HG02981 (cell line): Measurements from ENCODE around the gene MKNK2.
A peak's percentile ranks its signal among the peaks of the same experiment; 100 is the strongest.
"Not testable (repeated sequence)": the region's sequence is repeated elsewhere in the genome, so short reads cannot be mapped to it uniquely, and the experiment has no call there.

ENCODE experiments used
- ATAC-seq: cut with Tn5 transposase; IDR thresholded peaks from one replicate; pipeline ENCODE4 v1.9.1; 2021; ENCODE audit warnings: mild to moderate bottlenecking, moderate library complexity; ENCODE audit not compliant: unreplicated experiment

The MKNK2 gene

DNA sequence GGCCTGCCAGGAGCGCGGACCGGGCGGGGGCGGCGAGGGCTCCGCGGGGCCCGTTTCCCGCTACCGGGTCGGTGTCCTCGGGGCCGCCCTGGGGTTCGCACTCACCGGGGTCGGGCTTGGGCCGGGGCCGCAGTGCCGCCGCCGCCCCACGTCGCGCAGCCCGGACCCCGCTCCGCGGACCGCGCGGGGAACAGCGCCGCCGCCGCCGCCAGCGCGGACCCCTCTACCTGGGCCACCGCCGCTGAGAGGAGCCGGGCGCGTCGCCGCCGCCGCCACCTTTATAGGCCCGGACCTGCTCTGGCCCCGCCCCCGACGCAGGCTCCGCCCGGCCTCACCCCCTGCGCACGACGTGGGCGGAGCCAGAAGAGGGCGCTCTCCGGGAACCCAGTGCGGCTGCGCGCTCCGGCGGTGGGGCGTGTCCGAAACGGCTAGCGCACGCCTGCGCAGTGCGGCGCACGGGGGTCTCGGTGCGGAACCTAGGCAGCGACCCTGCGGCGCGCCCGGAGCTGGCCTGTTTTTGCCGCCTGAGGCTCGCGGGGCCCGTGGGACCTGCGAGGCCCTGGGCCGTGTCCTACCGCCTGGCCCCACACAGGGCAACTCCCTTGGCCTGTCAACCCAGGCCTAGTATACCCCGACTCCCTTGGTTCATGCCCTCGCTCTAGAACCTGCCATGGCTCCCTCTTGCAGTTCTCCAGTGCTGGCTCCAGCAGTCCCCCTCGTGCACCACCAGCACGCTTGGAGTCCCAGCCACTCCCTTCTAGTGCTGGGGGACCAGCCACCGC lies at the start of gene MKNK2:
MKNK2 (minus strand) TSS at position 254 of the 782 bp plus-strand sequence. CDS start 393 bp downstream, outside the sequence.
- ATAC-seq = peak; percentile 49

DNA sequence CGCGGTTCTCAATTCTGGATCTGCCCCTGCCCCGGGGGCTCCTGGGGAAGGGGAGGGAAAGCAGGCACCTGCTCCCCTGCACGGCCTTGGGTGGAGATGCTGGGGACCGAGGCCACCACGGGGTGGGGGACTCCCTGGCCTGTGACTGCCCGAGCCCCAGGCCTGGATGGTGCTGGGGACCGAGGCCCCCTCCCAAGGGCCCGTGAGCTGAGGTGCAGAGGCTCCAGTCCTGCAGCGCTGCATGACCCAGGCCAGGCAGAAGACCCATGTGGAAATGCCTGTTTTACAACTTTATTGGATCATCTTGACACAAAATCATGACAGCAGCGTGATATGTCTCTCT lies 49.6 kb upstream of the MKNK2 start:
- no peak for ATAC-seq

- no peak for ATAC-seq
Observed at GRCh38 chr19:2099937-2100718, 49.1 kb upstream of the MKNK2 start.

DNA sequence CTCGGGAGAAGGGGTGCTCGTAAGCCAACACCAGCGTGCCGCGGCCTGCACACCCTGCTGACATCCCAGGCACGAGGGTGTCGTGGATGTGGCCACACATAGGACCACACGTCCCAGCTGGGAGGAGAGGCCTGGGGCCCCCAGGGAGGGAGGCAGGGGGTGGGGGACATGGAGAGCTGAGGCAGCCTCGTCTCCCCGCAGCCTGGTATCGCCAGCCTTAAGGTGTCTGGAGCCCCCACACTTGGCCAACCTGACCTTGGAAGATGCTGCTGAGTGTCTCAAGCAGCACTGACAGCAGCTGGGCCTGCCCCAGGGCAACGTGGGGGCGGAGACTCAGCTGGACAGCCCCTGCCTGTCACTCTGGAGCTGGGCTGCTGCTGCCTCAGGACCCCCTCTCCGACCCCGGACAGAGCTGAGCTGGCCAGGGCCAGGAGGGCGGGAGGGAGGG lies 48.0 kb upstream of the MKNK2 start:
- ATAC-seq = no peak

DNA sequence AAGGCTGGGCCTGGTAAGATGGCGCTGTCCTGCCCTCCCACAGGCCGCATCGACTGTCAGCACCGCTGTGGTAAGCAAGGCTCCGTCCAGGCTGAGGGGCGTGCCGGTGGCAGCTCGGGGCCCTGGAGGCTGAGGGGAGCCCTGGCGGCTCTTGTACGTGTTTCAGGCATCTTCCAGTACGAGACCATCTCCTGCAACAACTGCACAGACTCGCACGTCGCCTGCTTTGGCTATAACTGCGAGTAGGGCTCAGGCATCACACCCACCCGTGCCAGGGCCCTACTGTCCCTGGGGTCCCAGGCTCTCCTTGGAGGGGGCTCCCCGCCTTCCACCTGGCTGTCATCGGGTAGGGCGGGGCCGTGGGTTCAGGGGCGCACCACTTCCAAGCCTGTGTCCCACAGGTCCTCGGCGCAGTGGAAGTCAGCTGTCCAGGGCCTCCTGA lies 46.9 kb upstream of the MKNK2 start:
- ATAC-seq = no peak

GRCh38 chr19:2097203-2097885 lies 46.3 kb upstream of the MKNK2 start:
- ATAC-seq = no peak

DNA sequence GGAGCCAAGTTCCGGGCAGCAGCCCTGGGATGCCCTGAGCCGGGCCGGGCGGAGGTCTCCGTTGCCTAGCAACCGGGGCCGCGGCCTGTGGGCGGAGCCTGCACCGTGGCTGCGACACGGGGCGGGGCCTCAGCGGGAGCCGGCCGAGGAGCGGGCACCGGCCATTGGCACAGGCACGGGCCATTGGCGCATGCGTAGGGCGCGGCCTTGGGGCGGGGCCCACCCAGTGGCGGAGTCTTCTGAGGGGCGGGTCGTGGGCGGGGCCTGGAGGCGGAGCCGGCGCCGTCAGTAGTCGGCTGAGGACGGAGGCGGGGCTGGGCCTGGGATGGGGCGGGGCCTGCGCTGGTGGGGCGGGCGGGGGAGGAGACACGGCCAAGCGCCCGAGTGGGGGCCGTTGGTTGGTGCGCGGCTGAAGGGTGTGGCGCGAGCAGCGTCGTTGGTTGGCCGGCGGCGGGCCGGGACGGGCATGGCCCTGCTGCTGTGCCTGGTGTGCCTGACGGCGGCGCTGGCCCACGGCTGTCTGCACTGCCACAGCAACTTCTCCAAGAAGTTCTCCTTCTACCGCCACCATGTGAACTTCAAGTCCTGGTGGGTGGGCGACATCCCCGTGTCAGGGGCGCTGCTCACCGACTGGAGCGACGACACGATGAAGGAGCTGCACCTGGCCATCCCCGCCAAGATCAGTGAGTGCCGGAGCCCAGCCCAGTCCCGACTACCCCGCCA lies 45.6 kb upstream of the MKNK2 start, which contains the start of gene IZUMO4:
IZUMO4 (plus strand) TSS at position 436 of the 723 bp plus-strand sequence; CDS start at position 467, 31 bp downstream.
- ATAC-seq = peak; percentile 57

- ATAC-seq = peak; percentile 25
Observed at GRCh38 chr19:2096034-2096479, 45.0 kb upstream of the MKNK2 start, which contains the start of gene MOB3A. Gene MOB3A, minus strand, starts transcription at chr19:2096326. Its CDS starts 17,766 bp downstream, at chr19:2078560.

- not testable (repeated sequence) for ATAC-seq
Observed at GRCh38 chr19:2091926-2092525, 41.0 kb upstream of the MKNK2 start.

GRCh38 chr19:2089727-2090053 lies 38.6 kb upstream of the MKNK2 start:
- no peak for ATAC-seq

DNA sequence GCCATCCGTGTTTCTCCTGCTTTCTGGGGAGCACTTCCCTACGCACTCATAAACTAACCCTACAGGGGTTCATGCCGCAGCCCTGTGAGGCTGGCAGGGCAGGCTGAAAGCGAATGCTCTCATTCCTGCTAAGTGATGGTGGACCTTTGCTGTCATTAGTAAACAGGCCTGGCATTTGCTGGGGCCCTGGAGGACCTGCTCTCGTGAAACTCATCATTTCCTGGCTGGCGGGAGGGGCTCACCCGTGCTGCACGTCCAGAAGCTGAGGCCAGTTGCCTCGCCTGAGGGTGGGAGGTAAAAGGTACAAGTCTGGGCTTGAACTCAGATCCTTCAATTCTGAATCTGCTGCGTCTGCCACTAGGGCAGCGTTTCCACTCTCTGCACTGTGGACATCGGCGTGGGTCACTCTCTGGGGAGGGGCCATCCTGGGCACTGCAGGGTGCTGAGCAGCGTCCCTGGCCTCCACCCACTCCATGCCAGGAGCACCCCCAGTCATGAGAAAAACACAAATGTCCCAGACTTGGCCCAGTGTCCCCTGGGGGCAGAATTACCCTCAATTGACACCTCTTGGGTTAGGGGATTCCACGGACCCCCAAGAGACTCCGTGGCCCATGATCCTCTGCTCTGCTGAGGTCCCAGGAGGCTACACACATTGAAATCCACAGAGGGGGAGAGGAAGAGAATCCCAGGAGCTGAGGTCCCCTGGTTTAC lies 38.1 kb upstream of the MKNK2 start:
- ATAC-seq = no peak

- ATAC-seq = no peak
Observed at GRCh38 chr19:2087621-2088100, 36.6 kb upstream of the MKNK2 start.

DNA sequence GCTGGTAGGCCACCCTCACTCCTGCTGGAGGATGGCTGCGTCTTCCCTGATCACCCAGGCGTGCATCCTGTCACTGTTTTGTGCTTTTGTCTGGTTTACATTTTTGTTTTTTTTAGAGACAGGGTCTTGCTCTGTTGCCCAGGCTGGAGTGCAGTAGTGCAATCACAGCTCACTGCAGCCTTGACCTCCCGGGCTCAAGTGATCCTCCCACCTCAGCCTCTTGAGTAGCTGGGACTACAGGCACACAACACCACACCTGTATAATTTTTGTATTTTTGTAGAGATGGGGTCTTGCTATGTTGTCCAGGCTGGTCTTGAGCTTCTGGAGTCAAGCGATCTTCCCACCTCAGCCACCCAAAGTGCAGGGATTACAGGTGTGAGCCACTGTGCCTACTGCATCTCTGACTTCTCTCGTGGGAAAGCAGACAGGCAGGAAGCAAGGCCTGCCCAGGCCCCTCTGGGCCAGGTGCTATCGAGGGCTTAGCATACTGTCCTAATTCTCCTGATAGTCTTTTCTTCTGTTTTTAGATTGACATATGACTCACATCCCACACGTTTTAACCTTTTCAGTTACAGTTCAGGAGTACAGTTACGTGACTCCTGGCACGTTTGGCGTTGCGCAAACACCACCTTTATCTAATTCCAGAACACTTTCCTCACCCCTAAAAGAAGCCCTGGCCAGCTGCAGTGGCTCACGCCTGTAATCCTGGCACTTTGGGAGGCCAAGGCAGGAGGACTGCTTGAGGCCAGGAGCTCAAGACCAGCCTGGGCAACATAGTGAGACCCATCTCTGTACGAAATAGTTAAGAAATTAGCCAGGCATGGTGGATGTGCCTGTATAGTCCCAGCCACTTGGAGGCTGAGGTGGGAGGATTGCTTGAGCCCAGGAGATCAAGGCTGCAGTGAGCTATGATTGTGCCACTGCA lies 35.9 kb upstream of the MKNK2 start:
- not testable (repeated sequence) for ATAC-seq

- ATAC-seq = peak; percentile 33
Observed at GRCh38 chr19:2084993-2085720, 34.1 kb upstream of the MKNK2 start.

GRCh38 chr19:2083174-2083854 lies 32.3 kb upstream of the MKNK2 start:
- no peak for ATAC-seq

- no peak for ATAC-seq
Observed at GRCh38 chr19:2081873-2082810, 31.1 kb upstream of the MKNK2 start.
